Measurements from ENCODE around the gene ZDHHC5. TPM values are rescaled to one million over a fixed set of nuclear protein-coding genes. Genes with fewer than 3 reads are reported as not detected.

Gene ZDHHC5
- total and polyA plus RNA-seq, 2 of the 13 experiments (the other 11 are each of a cell fraction or from before 2014, with no cell fraction given) = 26.6 to 34.0 TPM

GRCh38 chr11:57745206-57745605 is 77.3 kb downstream of the ZDHHC5 start:
- ATAC-seq (no peak), FAIRE-seq (no peak), DNase-seq (ENCODE audit: low spot score) (no peak)
- intact Hi-C loops (cut with micrococcal nuclease; ENCODE audit: unreplicated experiment) (no loop called here), in situ Hi-C loops (cut with HindIII; ENCODE audit: extremely low pct_ligation_motif_present, low pct_unique_long_range_greater_than_20kb) (loop anchor here (10.0 kb wide), 1 partner anchor 770 kb away; no protein-coding TSS in a partner anchor)
- Histone ChIP-seq H3K4me3 (replicated peaks in 1 of 3; ENCODE audit: insufficient read depth in 1 of 3, low read depth in 2 of 3, low read length in 3 of 3) (no peak overlapping the region), H3K4me2 (ENCODE audit: low read depth, low read length) (no peak overlapping the region), H4K20me1 (ENCODE audit: insufficient read depth, low read length) (no peaks in the 10 kb centered on the region), H2AFZ (ENCODE audit: low read length) (no peak overlapping the region), H3K9me3 (ENCODE audit: low read length) (no peaks in the 10 kb centered on the region), H3K27me3 (ENCODE audit: control insufficient read depth in 1 of 2, insufficient read depth in 2 of 2, low read length in 2 of 2) (no peaks in the 10 kb centered on the region), H3K36me3 (replicated peaks in 1 of 2; ENCODE audit: control insufficient read depth in 1 of 2, insufficient read depth in 2 of 2, low read length in 2 of 2) (peaks cover 7 to 40% of the 10 kb centered on the region in 2 experiments), H3K27ac (ENCODE audit: extremely low read length, insufficient read depth, low read length) (no peak overlapping the region), H3K4me1 (ENCODE audit: insufficient read depth, low read length) (peaks cover 7% of the 10 kb centered on the region; the same call in 1 of the 2 replicates), H3K9ac (ENCODE audit: insufficient read depth, low read depth, low read length) (no peak overlapping the region), H3K79me2 (ENCODE audit: insufficient read depth, low read length) (peaks cover 12% of the 10 kb centered on the region)
- CTCF ChIA-PET (ENCODE audit: low intra/inter-chr PET ratio, low total read pairs) = no interaction called here
- POLR2A ChIA-PET = interaction anchor here (1.0 to 1.2 kb wide), 3 partner anchors 16 to 55 kb away, joined by 3 to 5 read pairs (median 3); partner anchors contain the start of gene CTNND1
- no peak for TF ChIP-seq ZSCAN12 (CRISPR knock-in tag; IDR thresholded peaks at IDR 0.05)
- TF ChIP-seq PPARG (CRISPR knock-in tag; conservative IDR thresholded peaks at IDR 0.05) = no peak
- no peak for TF ChIP-seq ZNF878 (CRISPR knock-in tag; IDR thresholded peaks at IDR 0.05)
- TF ChIP-seq MTA3 (CRISPR knock-in tag; IDR thresholded peaks at IDR 0.05) = no peak
- no peak for TF ChIP-seq ZNF451 (CRISPR knock-in tag; IDR thresholded peaks at IDR 0.05)
- TF ChIP-seq SP4 (CRISPR knock-in tag; IDR thresholded peaks at IDR 0.05) = no peak
- TF ChIP-seq HNF4G (IDR thresholded peaks at IDR 0.05; ENCODE audit: borderline replicate concordance, low read depth, low read length) = no peak
- TF ChIP-seq HNF4G (CRISPR knock-in tag; IDR thresholded peaks at IDR 0.05; ENCODE audit: borderline replicate concordance, low read depth) = no peak
- TF ChIP-seq TGIF2 (CRISPR knock-in tag; IDR thresholded peaks at IDR 0.05) = no peak
- TF ChIP-seq ZNF180 (CRISPR knock-in tag; IDR thresholded peaks at IDR 0.05; ENCODE audit: borderline replicate concordance, low read depth) = no peak
- no peak for TF ChIP-seq ZNF512B (CRISPR knock-in tag; IDR thresholded peaks at IDR 0.05; ENCODE audit: borderline replicate concordance)
- TF ChIP-seq HDAC2 (CRISPR knock-in tag; IDR thresholded peaks at IDR 0.05) = no peak
- TF ChIP-seq ZNF720 (CRISPR knock-in tag; IDR thresholded peaks at IDR 0.05) = no peak
- no peak for TF ChIP-seq SNAPC2 (CRISPR knock-in tag; IDR thresholded peaks at IDR 0.05)
- no peak for TF ChIP-seq SMARCE1 (IDR thresholded peaks at IDR 0.05; ENCODE audit: borderline replicate concordance)
- 97% methylated on average over 5 of the region's 5 CpGs for WGBS (ENCODE audit: low lambda C conversion rate)
- BruUV-seq (replicated peaks) = no TSS peak
